ENCODE measurements around the gene SESTD1. TPM values are rescaled to one million over a fixed set of nuclear protein-coding genes. Genes with fewer than 3 reads are reported as not detected.

Gene SESTD1
- total and polyA plus RNA-seq, 2 of the 8 experiments (the other 6 are each of a cell fraction or from before 2014, with no cell fraction given) = 5.2 to 49.6 TPM

DNA sequence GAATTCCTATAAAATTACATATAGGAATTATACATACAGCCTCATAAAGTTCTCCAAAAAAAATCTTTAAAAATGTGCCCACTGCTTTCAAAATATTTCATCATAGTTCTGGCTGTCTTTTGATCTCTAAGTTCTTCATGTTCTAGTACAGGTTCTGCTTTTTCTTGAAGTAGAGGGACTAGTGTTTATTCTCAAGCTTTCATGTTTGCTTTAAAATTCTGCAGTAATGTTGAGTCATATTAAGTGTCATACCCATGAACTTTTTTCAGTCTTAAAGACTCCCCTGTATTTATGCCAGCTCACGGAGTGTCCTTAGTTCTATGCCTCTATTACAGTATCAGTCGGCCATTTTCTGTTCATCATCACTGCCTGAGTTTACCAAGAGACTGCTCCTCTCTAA, 159.9 kb downstream of the SESTD1 start:
- H3K23me2 ChIP-seq (ENCODE audit: low read depth, low read length) = no peaks in the 10 kb centered on the region
- CTCF ChIA-PET (ENCODE audit: partially characterized antibody) = interaction anchor here (1.9 kb wide), 1 partner anchor 16 kb away, joined by 3 read pairs; no protein-coding TSS in a partner anchor
- TF ChIP-seq, protein P1, sequence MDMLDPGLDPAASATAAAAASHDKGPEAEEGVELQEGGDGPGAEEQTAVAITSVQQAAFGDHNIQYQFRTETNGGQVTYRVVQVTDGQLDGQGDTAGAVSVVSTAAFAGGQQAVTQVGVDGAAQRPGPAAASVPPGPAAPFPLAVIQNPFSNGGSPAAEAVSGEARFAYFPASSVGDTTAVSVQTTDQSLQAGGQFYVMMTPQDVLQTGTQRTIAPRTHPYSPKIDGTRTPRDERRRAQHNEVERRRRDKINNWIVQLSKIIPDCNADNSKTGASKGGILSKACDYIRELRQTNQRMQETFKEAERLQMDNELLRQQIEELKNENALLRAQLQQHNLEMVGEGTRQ (IDR thresholded peaks at IDR 0.05; ENCODE audit: low read length) = no peak
- TF ChIP-seq CEBPB (IDR thresholded peaks at IDR 0.05; ENCODE audit: low read depth, low read length) = no peak
- TF ChIP-seq RBBP5 (IDR thresholded peaks at IDR 0.05; ENCODE audit: borderline replicate concordance, low read depth, low read length) = no peak
- no peak for TF ChIP-seq SIX5 (IDR thresholded peaks at IDR 0.05; ENCODE audit: low read depth, low read length)
- no peak for TF ChIP-seq CTBP2 (IDR thresholded peaks at IDR 0.05; ENCODE audit: borderline replicate concordance, insufficient read depth, insufficient read length, low read length)
- TF ChIP-seq ZNF274 (IDR thresholded peaks at IDR 0.05; ENCODE audit: borderline replicate concordance, extremely low read depth, low read length) = no peak
- TF ChIP-seq CHD1 (IDR thresholded peaks at IDR 0.05; ENCODE audit: low read depth, low read length) = no peak
- TF ChIP-seq TEAD4 (IDR thresholded peaks at IDR 0.05; ENCODE audit: low read depth, low read length) = no peak
- TF ChIP-seq, protein P2, sequence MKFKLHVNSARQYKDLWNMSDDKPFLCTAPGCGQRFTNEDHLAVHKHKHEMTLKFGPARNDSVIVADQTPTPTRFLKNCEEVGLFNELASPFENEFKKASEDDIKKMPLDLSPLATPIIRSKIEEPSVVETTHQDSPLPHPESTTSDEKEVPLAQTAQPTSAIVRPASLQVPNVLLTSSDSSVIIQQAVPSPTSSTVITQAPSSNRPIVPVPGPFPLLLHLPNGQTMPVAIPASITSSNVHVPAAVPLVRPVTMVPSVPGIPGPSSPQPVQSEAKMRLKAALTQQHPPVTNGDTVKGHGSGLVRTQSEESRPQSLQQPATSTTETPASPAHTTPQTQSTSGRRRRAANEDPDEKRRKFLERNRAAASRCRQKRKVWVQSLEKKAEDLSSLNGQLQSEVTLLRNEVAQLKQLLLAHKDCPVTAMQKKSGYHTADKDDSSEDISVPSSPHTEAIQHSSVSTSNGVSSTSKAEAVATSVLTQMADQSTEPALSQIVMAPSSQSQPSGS (IDR thresholded peaks at IDR 0.05; ENCODE audit: low read length) = no peak
- TF ChIP-seq EGR1 (IDR thresholded peaks at IDR 0.05; ENCODE audit: borderline replicate concordance, low read depth, low read length) = no peak
- DNase-seq (ENCODE audit: low read depth in 1 of 2, low spot score in 2 of 2) (no peak), FAIRE-seq (no peak)
- H4K8ac ChIP-seq (ENCODE audit: extremely low read depth, insufficient read depth, low read length) = no peak overlapping the region
- no peak overlapping the region for H2BK120ac ChIP-seq (replicated peaks; ENCODE audit: low read depth, low read length)
- H3K14ac ChIP-seq (ENCODE audit: insufficient read length) = no peak overlapping the region
- POLR2A ChIA-PET (ENCODE audit: partially characterized antibody) = no interaction called here
- H4K20me1 ChIP-seq (replicated peaks in 1 of 2; ENCODE audit: control insufficient read depth in 1 of 2, insufficient read depth in 2 of 2, low read length in 2 of 2) = no peaks in the 10 kb centered on the region
- H2AK5ac ChIP-seq (ENCODE audit: low read depth, low read length) = no peak overlapping the region
- H3K79me2 ChIP-seq (ENCODE audit: control insufficient read depth in 1 of 2, insufficient read depth in 2 of 2, low read length in 2 of 2) = no peaks in the 10 kb centered on the region
- H3K23ac ChIP-seq (ENCODE audit: insufficient read length) = no peak overlapping the region
- no peak overlapping the region for H3K4ac ChIP-seq (replicated peaks; ENCODE audit: insufficient read length, low read depth, low read length)
- no peaks in the 10 kb centered on the region for H3K27me3 ChIP-seq (replicated peaks in 1 of 4; ENCODE audit: control insufficient read depth in 3 of 4, extremely low read depth in 1 of 4, insufficient read depth in 3 of 4, low read length in 3 of 4)
- 0 out of 7 replicates have a peak, but pooled peaks cover 0 to 1% (median 0%) of the 10 kb centered on the region in 4 experiments for H3K4me1 ChIP-seq (replicated peaks in 1 of 4; ENCODE audit: control insufficient read depth in 3 of 4, insufficient read depth in 4 of 4, low read length in 3 of 4)
- H3K9me3 ChIP-seq (ENCODE audit: insufficient read depth in 2 of 2, low read depth in 1 of 2, low read length in 1 of 2) = no peaks in the 10 kb centered on the region
- H3K27ac ChIP-seq (ENCODE audit: low read depth, low read length) = no peak overlapping the region
- H2BK20ac ChIP-seq (ENCODE audit: low read length) = no peak overlapping the region
- H3K4me2 ChIP-seq (ENCODE audit: insufficient read depth in 1 of 2, low read depth in 2 of 2, low read length in 2 of 2) = no peak overlapping the region
- H2BK12ac ChIP-seq (ENCODE audit: low read depth, low read length) = no peak overlapping the region
- no peak overlapping the region for H3K9ac ChIP-seq (replicated peaks in 1 of 4; ENCODE audit: extremely low read depth in 1 of 4, low read depth in 3 of 4, low read length in 3 of 4)
- no peak overlapping the region for H3K18ac ChIP-seq (ENCODE audit: extremely low read depth, low read length)
- no peak overlapping the region for H4K91ac ChIP-seq (replicated peaks; ENCODE audit: insufficient read length, low read length)
- H4K5ac ChIP-seq (ENCODE audit: insufficient read length, low read depth, low read length) = no peak overlapping the region
- no peak overlapping the region for H3K56ac ChIP-seq (replicated peaks; ENCODE audit: insufficient read length, low read depth, low read length)
- WGBS, 2 experiments (ENCODE audit: extremely low coverage in 1 of 2, insufficient coverage in 1 of 2, insufficient read length in 1 of 2, insufficient replicate concordance in 2 of 2, low coverage in 1 of 2, low lambda C conversion rate in 2 of 2, missing lambda C conversion rate in 1 of 2) = 69% methylated on average over 2 of the region's 2 CpGs; no CpG with 5 or more reads in 1 of the 2 experiments
- H3K36me3 ChIP-seq (ENCODE audit: control insufficient read depth in 2 of 4, insufficient read depth in 4 of 4, low read length in 3 of 4) = peaks cover 0 to 6% (median 2%) of the 10 kb centered on the region in 4 experiments; a peak in 3 of 8 replicates
- H2BK15ac ChIP-seq (ENCODE audit: low read length) = no peak overlapping the region
- no peak overlapping the region for H2AFZ ChIP-seq (ENCODE audit: low read length)
- H3K79me1 ChIP-seq (ENCODE audit: low read depth, low read length) = no peaks in the 10 kb centered on the region
- no peak overlapping the region for H2BK5ac ChIP-seq (ENCODE audit: low read depth, low read length)
- no peak overlapping the region for H3K4me3 ChIP-seq (ENCODE audit: extremely low read depth in 1 of 4, insufficient read depth in 2 of 4, low read depth in 3 of 4, low read length in 4 of 4)
